Measurements from ENCODE around the gene TENM4. TPM values are rescaled to one million over a fixed set of nuclear protein-coding genes. Genes with fewer than 3 reads are reported as not detected.

Gene TENM4
- total RNA-seq, 2 experiments from 2014 or later: not detected

DNA sequence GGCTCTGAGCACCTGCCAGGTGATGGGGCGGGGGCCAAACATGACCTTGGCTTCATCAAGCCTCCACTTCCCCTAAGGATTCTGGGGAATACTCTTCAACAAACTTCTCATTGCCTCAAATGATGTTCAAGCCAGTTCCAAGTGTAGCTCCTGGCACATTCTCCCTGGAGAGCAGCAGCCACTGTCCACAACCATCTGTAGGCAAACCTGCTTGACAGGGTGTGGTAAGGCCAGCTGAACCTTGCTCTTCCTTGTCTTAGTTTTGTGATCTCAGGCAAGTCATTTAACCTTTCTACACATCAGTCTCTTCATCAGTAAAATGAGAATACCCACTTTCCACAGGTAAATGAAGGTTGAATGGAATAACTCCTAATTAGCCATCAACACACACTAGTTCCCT lies 323.3 kb downstream of the TENM4 start:
- Histone ChIP-seq H2AFZ (ENCODE audit: low read length) (no peak overlapping the region), H3K27ac (ENCODE audit: low read depth, low read length, poor library complexity, severe bottlenecking) (no peak overlapping the region), H3K4me2 (ENCODE audit: low read length) (no peak overlapping the region), H3K9me3 (ENCODE audit: low read length) (no peaks in the 10 kb centered on the region), H3K9me2 (ENCODE audit: insufficient read depth, low read length) (no peaks in the 10 kb centered on the region), H3K4me1 (ENCODE audit: insufficient read depth, low read length, poor library complexity, severe bottlenecking) (no peaks in the 10 kb centered on the region), H4K20me1 (ENCODE audit: insufficient read depth, low read length) (no peaks in the 10 kb centered on the region), H3K4me3 (ENCODE audit: low read depth, low read length, poor library complexity, severe bottlenecking) (no peak overlapping the region), H3K36me3 (ENCODE audit: insufficient read depth, low read length) (no peaks in the 10 kb centered on the region), H3K79me2 (ENCODE audit: insufficient read depth, low read depth, low read length) (no peaks in the 10 kb centered on the region)
- TF ChIP-seq, protein P1, sequence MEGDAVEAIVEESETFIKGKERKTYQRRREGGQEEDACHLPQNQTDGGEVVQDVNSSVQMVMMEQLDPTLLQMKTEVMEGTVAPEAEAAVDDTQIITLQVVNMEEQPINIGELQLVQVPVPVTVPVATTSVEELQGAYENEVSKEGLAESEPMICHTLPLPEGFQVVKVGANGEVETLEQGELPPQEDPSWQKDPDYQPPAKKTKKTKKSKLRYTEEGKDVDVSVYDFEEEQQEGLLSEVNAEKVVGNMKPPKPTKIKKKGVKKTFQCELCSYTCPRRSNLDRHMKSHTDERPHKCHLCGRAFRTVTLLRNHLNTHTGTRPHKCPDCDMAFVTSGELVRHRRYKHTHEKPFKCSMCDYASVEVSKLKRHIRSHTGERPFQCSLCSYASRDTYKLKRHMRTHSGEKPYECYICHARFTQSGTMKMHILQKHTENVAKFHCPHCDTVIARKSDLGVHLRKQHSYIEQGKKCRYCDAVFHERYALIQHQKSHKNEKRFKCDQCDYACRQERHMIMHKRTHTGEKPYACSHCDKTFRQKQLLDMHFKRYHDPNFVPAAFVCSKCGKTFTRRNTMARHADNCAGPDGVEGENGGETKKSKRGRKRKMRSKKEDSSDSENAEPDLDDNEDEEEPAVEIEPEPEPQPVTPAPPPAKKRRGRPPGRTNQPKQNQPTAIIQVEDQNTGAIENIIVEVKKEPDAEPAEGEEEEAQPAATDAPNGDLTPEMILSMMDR (conservative IDR thresholded peaks at IDR 0.05; ENCODE audit: low read length): no peak
- TF ChIP-seq EZH2phosphoT487 (IDR thresholded peaks at IDR 0.05; ENCODE audit: borderline replicate concordance, low read depth, low read length): no peak
- ChIA-PET CTCF (ENCODE audit: unreplicated experiment) (no interaction called here), POLR2A (no interaction called here)
- DNase-seq (ENCODE audit: low spot score): no peak
- intact Hi-C loops (cut with micrococcal nuclease; ENCODE audit: unreplicated experiment): no loop called here
- BruUV-seq (replicated peaks): no TSS peak

DNA sequence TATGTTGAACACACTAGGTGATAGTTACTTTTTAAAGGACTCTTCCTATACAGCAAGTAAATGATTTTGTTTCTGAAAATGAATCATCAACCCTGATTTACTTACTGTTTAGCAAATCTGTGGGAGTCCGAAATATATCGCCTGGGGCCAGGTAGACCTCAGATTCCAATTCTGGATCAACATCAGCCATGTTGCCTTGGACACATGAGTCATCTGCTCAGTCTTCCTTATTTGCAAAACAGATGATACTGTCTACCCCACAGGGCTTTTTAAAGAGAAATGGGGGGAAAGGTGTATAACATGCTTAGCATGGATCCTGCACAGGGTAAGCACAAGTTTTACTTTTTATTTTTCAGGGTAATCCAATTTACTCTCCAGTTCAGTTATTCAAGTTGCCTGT lies 324.2 kb downstream of the TENM4 start:
- TF ChIP-seq EZH2phosphoT487 (IDR thresholded peaks at IDR 0.05; ENCODE audit: borderline replicate concordance, low read depth, low read length): no peak
- TF ChIP-seq, protein P1 (conservative IDR thresholded peaks at IDR 0.05; ENCODE audit: low read length): no peak
- no TSS peak for BruUV-seq (replicated peaks)

DNA sequence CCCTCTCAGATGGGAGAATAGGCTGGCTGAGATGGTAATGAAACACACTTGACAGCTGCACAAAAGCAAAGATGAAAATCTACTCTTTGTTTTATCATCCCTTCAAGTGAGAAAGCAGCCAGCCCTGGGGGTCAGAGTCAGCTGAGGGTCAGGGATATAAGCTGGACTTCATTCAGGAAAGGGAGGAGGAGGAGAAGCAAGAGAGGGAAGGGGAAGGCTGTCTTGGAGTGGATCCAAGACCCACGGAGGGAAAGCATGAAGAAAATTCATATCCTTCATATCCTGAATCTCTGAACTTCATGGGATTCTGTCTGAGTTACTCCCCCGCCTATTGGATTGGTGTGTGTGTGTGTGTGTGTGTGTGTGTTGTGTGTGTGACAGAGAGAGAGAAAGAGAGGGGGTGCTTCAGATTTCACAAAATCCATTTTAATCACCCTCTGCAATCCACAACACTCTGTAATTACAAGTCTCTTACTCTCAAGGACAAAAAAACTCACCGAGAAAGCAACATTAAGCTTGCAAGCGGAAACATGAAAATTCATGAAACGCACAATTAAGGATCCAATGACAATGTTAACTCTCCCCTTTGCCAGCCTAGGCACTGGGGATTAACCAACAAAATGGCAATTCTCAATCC lies 327.7 kb downstream of the TENM4 start:
- ChIA-PET CTCF (ENCODE audit: unreplicated experiment) (no interaction called here), POLR2A (interaction anchor here (0.6 kb wide), 1 partner anchor 205 kb away, joined by 5 read pairs; no protein-coding TSS in a partner anchor)
- DNase-seq (ENCODE audit: low spot score): no peak
- Histone ChIP-seq H3K9me2 (ENCODE audit: insufficient read depth, low read length) (no peaks in the 10 kb centered on the region), H3K79me2 (ENCODE audit: insufficient read depth, low read depth, low read length) (no peaks in the 10 kb centered on the region), H3K4me2 (ENCODE audit: low read length) (no peak overlapping the region), H3K36me3 (ENCODE audit: insufficient read depth, low read length) (no peaks in the 10 kb centered on the region), H3K4me3 (ENCODE audit: low read depth, low read length, poor library complexity, severe bottlenecking) (no peak overlapping the region), H3K27ac (ENCODE audit: low read depth, low read length, poor library complexity, severe bottlenecking) (no peak overlapping the region), H4K20me1 (ENCODE audit: insufficient read depth, low read length) (no peaks in the 10 kb centered on the region), H2AFZ (ENCODE audit: low read length) (no peak overlapping the region), H3K9me3 (ENCODE audit: low read length) (no peaks in the 10 kb centered on the region), H3K4me1 (ENCODE audit: insufficient read depth, low read length, poor library complexity, severe bottlenecking) (no peaks in the 10 kb centered on the region)
- intact Hi-C loops (cut with micrococcal nuclease; ENCODE audit: unreplicated experiment): no loop called here
- no TSS peak for BruUV-seq (replicated peaks)
- TF ChIP-seq, protein P1 (conservative IDR thresholded peaks at IDR 0.05; ENCODE audit: low read length): no peak
- TF ChIP-seq EZH2phosphoT487 (IDR thresholded peaks at IDR 0.05; ENCODE audit: borderline replicate concordance, low read depth, low read length): no peak

More for the DNA sequence above, 324.2 kb downstream of the TENM4 start:
- Histone ChIP-seq H3K9me2 (ENCODE audit: insufficient read depth, low read length) (no peaks in the 10 kb centered on the region), H2AFZ (ENCODE audit: low read length) (no peak overlapping the region), H3K9me3 (ENCODE audit: low read length) (no peaks in the 10 kb centered on the region), H4K20me1 (ENCODE audit: insufficient read depth, low read length) (no peaks in the 10 kb centered on the region), H3K36me3 (ENCODE audit: insufficient read depth, low read length) (no peaks in the 10 kb centered on the region), H3K4me2 (ENCODE audit: low read length) (no peak overlapping the region), H3K4me1 (ENCODE audit: insufficient read depth, low read length, poor library complexity, severe bottlenecking) (no peaks in the 10 kb centered on the region), H3K27ac (ENCODE audit: low read depth, low read length, poor library complexity, severe bottlenecking) (no peak overlapping the region), H3K4me3 (ENCODE audit: low read depth, low read length, poor library complexity, severe bottlenecking) (no peak overlapping the region), H3K79me2 (ENCODE audit: insufficient read depth, low read depth, low read length) (no peaks in the 10 kb centered on the region)
- no peak for DNase-seq (ENCODE audit: low spot score)
- intact Hi-C loops (cut with micrococcal nuclease; ENCODE audit: unreplicated experiment): no loop called here
- CTCF ChIA-PET (ENCODE audit: unreplicated experiment): no interaction called here
- POLR2A ChIA-PET: no interaction called here
